ENCODE data around the gene CIDEC.
A peak's percentile ranks its signal among the peaks of the same experiment; 100 is the strongest.

The CIDEC gene

DNA sequence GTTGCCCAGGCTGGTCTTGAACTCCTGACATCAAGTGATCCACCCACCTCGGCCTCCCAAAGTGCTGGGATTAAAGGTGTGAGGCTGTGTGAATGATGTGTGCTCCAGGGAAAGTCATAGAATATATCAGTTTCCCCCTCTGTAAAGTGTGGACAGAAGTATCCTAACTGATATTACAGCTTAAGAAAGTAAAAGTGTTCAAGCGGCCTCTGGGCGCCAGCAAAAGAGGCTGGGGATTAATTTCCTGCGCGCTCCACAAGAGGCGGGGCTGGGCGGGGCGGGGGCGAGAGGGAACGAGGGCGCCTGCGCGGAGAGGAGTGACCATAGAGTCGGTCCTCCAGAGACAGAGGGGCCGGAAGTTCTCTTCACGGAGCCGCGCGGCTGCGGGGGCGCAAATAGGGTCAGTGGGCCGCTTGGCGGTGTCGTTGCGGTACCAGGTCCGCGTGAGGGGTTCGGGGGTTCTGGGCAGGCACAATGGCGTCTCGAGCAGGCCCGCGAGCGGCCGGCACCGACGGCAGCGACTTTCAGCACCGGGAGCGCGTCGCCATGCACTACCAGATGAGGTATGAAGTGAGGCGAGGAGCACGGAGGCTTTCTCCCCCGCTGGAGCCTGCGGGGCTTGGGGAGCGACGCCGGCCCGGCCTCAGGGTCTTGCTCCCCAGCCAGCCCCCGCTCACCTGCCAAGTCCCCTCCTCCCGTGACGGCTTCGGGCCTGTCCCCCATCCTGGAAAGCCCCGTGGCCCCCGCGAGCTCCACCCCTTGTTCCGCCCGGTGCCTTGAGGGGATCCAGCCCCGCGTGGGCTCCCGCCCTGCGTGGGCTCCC, 10.4 kb upstream of the CIDEC start, which contains the start of gene JAGN1 (continued):
- TF ChIP-seq IKZF3 (tag by site-specific recombination; IDR thresholded peaks at IDR 0.05) (no peak), SETDB1 (IDR thresholded peaks at IDR 0.05; ENCODE audit: insufficient read length, low read length) (no peak), ZNF610 (tag by site-specific recombination; IDR thresholded peaks at IDR 0.05; ENCODE audit: borderline replicate concordance) (peak; percentile 91), ZNF311 (tag by site-specific recombination; IDR thresholded peaks at IDR 0.05; ENCODE audit: borderline replicate concordance) (no peak), GLIS1 (tag by site-specific recombination; IDR thresholded peaks at IDR 0.05) (peak; percentile 35; the same call in 1 of the 2 replicates), ZNF366 (tag by site-specific recombination; conservative IDR thresholded peaks at IDR 0.05) (no peak), ZNF423 (tag by site-specific recombination; IDR thresholded peaks at IDR 0.05) (no peak), ZEB2 (tag by site-specific recombination; IDR thresholded peaks at IDR 0.05) (peak; percentile 79; the same call in 1 of the 2 replicates), ZNF600 (tag by site-specific recombination; IDR thresholded peaks at IDR 0.05) (peak; percentile 62), KLF9 (tag by site-specific recombination; IDR thresholded peaks at IDR 0.05; ENCODE audit: low read depth) (peak; percentile 64; the same call in 1 of the 2 replicates), ZNF292 (tag by site-specific recombination; IDR thresholded peaks at IDR 0.05; ENCODE audit: borderline replicate concordance, low read depth) (no peak), SP7 (tag by site-specific recombination; IDR thresholded peaks at IDR 0.05) (peak; percentile 85), ZIC2 (tag by site-specific recombination; IDR thresholded peaks at IDR 0.05) (peak; percentile 35), OSR2 (tag by site-specific recombination; IDR thresholded peaks at IDR 0.05) (peak; percentile 21; the same call in 1 of the 2 replicates), ZNF677 (tag by site-specific recombination; IDR thresholded peaks at IDR 0.05) (no peak), FEZF1 (tag by site-specific recombination; IDR thresholded peaks at IDR 0.05) (0 out of 2 replicates have a peak, but pooled peaks have one; percentile 14), REPIN1 (tag by site-specific recombination; IDR thresholded peaks at IDR 0.05; ENCODE audit: low read depth) (no peak), BCL11B (tag by site-specific recombination; IDR thresholded peaks at IDR 0.05; ENCODE audit: low read depth) (no peak; the same call in none of the 2 replicates), ZNF621 (tag by site-specific recombination; IDR thresholded peaks at IDR 0.05) (no peak), ZNF654 (tag by site-specific recombination; IDR thresholded peaks at IDR 0.05; ENCODE audit: low read depth) (no peak), ZNF223 (tag by site-specific recombination; IDR thresholded peaks at IDR 0.05) (no peak), KLF1 (tag by site-specific recombination; IDR thresholded peaks at IDR 0.05) (peak; percentile 17), ZSCAN23 (tag by site-specific recombination; IDR thresholded peaks at IDR 0.05) (no peak; the same call in 1 of the 2 replicates), ZNF174 (tag by site-specific recombination; IDR thresholded peaks at IDR 0.05) (no peak), ZBTB21 (tag by site-specific recombination; IDR thresholded peaks at IDR 0.05) (peak; percentile 67), GFI1B (tag by site-specific recombination; IDR thresholded peaks at IDR 0.05) (peak; percentile 39; the same call in 1 of the 2 replicates), ZSCAN5A (tag by site-specific recombination; IDR thresholded peaks at IDR 0.05) (peak; percentile 93)
- TF ChIP-seq, protein P1, sequence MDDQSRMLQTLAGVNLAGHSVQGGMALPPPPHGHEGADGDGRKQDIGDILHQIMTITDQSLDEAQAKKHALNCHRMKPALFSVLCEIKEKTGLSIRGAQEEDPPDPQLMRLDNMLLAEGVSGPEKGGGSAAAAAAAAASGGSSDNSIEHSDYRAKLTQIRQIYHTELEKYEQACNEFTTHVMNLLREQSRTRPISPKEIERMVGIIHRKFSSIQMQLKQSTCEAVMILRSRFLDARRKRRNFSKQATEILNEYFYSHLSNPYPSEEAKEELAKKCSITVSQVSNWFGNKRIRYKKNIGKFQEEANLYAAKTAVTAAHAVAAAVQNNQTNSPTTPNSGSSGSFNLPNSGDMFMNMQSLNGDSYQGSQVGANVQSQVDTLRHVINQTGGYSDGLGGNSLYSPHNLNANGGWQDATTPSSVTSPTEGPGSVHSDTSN (CRISPR knock-in tag; IDR thresholded peaks at IDR 0.05), result no peak; the same call in 1 of the 2 replicates
- TF ChIP-seq, protein P2, sequence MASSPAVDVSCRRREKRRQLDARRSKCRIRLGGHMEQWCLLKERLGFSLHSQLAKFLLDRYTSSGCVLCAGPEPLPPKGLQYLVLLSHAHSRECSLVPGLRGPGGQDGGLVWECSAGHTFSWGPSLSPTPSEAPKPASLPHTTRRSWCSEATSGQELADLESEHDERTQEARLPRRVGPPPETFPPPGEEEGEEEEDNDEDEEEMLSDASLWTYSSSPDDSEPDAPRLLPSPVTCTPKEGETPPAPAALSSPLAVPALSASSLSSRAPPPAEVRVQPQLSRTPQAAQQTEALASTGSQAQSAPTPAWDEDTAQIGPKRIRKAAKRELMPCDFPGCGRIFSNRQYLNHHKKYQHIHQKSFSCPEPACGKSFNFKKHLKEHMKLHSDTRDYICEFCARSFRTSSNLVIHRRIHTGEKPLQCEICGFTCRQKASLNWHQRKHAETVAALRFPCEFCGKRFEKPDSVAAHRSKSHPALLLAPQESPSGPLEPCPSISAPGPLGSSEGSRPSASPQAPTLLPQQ (tag by site-specific recombination; IDR thresholded peaks at IDR 0.05), result peak; percentile 86
- TF ChIP-seq, protein P3, sequence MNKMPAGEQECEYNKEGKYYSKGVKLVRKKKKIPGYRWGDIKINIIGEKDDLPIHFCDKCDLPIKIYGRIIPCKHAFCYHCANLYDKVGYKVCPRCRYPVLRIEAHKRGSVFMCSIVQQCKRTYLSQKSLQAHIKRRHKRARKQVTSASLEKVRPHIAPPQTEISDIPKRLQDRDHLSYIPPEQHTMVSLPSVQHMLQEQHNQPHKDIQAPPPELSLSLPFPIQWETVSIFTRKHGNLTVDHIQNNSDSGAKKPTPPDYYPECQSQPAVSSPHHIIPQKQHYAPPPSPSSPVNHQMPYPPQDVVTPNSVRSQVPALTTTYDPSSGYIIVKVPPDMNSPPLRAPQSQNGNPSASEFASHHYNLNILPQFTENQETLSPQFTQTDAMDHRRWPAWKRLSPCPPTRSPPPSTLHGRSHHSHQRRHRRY (tag by site-specific recombination; IDR thresholded peaks at IDR 0.05), result no peak
- TF ChIP-seq, protein P4, sequence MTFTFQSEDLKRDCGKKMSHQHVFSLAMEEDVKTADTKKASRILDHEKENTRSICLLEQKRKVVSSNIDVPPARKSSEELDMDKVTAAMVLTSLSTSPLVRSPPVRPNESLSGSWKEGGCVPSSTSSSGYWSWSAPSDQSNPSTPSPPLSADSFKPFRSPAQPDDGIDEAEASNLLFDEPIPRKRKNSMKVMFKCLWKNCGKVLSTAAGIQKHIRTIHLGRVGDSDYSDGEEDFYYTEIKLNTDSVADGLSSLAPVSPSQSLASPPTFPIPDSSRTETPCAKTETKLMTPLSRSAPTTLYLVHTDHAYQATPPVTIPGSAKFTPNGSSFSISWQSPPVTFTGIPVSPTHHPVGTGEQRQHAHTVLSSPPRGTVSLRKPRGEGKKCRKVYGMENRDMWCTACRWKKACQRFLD (tag by site-specific recombination; IDR thresholded peaks at IDR 0.05), result no peak
- TF ChIP-seq, protein P5, sequence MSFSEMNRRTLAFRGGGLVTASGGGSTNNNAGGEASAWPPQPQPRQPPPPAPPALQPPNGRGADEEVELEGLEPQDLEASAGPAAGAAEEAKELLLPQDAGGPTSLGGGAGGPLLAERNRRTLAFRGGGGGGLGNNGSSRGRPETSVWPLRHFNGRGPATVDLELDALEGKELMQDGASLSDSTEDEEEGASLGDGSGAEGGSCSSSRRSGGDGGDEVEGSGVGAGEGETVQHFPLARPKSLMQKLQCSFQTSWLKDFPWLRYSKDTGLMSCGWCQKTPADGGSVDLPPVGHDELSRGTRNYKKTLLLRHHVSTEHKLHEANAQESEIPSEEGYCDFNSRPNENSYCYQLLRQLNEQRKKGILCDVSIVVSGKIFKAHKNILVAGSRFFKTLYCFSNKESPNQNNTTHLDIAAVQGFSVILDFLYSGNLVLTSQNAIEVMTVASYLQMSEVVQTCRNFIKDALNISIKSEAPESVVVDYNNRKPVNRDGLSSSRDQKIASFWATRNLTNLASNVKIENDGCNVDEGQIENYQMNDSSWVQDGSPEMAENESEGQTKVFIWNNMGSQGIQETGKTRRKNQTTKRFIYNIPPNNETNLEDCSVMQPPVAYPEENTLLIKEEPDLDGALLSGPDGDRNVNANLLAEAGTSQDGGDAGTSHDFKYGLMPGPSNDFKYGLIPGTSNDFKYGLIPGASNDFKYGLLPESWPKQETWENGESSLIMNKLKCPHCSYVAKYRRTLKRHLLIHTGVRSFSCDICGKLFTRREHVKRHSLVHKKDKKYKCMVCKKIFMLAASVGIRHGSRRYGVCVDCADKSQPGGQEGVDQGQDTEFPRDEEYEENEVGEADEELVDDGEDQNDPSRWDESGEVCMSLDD (tag by site-specific recombination; IDR thresholded peaks at IDR 0.05), result peak; percentile 97
